Prostate gland (tissue), 2 donors: ENCODE results near the gene ZNF429. TPM values are rescaled to one million over a fixed set of nuclear protein-coding genes. Genes with fewer than 3 reads are reported as not detected.
"Not testable (repeated sequence)": the region's sequence is repeated elsewhere in the genome, so short reads cannot be mapped to it uniquely, and the experiment has no call there.

ENCODE experiments used
- DNase-seq: peaks from one replicate; pipeline ENCODE4 v3.0.0-alpha.2; 2019; ENCODE audit warnings: low spot score
- H3K27ac ChIP-seq, 2 donors: fragments of 200-600 bp; sonication (generic); 2 replicates each; pipeline ENCODE4 v1.5.1; 2017 to 2019
- H3K27me3 ChIP-seq: fragments of 200-600 bp; sonication (generic); replicated peaks from 2 replicates; pipeline ENCODE4 v1.5.1; 2019; ENCODE audit not compliant: insufficient read depth
- H3K36me3 ChIP-seq, 2 donors: fragments of 200-600 bp; sonication (generic); 1 replicate in 1 of 2; 2 replicates in 1 of 2; pipeline versions ENCODE4 v1.5.1 to v1.8.1; 2017 to 2019
- H3K4me1 ChIP-seq: fragments of 200-600 bp; sonication (generic); replicated peaks from 2 replicates; pipeline ENCODE4 v1.5.1; 2019
- H3K4me3 ChIP-seq, 2 donors: fragments of 200-600 bp; sonication (generic); 2 replicates each; pipeline ENCODE4 v1.5.1; 2017 to 2019
- H3K9me3 ChIP-seq: fragments of 200-600 bp; sonication (generic); 2 replicates; pipeline ENCODE4 v1.5.1; 2017
- POLR2A ChIP-seq: fragments of 450-650 bp; IDR thresholded peaks from one replicate; pipeline ENCODE4 v1.6.1; 2016; ENCODE audit warnings: antibody characterized with exemption, mild to moderate bottlenecking
- POLR2AphosphoS5 ChIP-seq: sonication (generic); formaldehyde crosslinking; IDR thresholded peaks from one replicate; pipeline ENCODE4 v1.6.1; 2017; ENCODE audit warnings: antibody characterized with exemption
- WGBS: methylation state at CpG from one replicate; pipeline ENCODE4 v1.1.5; 2018; 5-methylcytosine and 5-hydroxymethylcytosine counted together
- intact Hi-C: fragments of 100-400 bp; cut with DNase I; formaldehyde crosslinking; loops from one replicate; pipeline ENCODE4 v1.14.2; 2022
- total RNA-seq, 2 donors: library from RNA; depleted of rRNA; stranded (reverse); fragments of >200 nt; gene quantifications; one replicate each; pipeline ENCODE4 v1.1.0, GENCODE V29; 2016
- TF ChIP-seq, protein P1 (sequence below), 4 experiments: fragments of 200-600 bp in 2 of 4; fragments of 450-650 bp in 2 of 4; sonication (generic) in 2 of 4; IDR thresholded peaks; 1 replicate in 3 of 4; 2 replicates in 1 of 4; pipeline ENCODE4 v1.5.1; 2016 to 2019; ENCODE audit warnings: antibody characterized with exemption in 4 of 4, mild to moderate bottlenecking in 2 of 4, moderate library complexity in 2 of 4

The ZNF429 gene
- total RNA-seq, 2 donors from 2014 or later: 22.7 TPM

DNA sequence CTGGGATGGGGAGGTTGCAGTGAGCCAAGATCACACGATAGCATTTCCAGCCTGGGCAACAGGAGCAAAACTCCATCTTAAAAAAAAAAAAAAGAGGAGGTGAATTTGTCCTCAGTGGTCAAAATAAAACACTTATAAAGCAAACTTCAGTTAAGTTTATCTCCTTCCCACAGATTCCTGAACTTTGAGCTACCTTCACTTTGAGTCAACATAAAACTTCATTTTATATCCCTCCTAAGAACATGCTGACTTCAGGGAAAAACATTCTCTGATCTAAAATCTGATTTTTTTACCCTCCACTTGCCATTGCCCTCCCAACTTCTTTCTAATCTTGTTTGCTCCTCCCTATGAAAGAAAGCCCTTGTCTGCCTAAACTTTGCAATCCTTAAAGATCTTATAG lies 59.0 kb downstream of the ZNF429 start:
- no peaks in the 10 kb centered on the region for H3K27me3 ChIP-seq
- H3K4me3 ChIP-seq: no peak overlapping the region
- intact Hi-C loops: no loop called here
- H3K27ac ChIP-seq: no peak overlapping the region
- H3K4me1 ChIP-seq: no peaks in the 10 kb centered on the region
- no peaks in the 10 kb centered on the region for H3K36me3 ChIP-seq
- DNase-seq: no peak
- TF ChIP-seq POLR2A: no peak
- no peak for TF ChIP-seq POLR2AphosphoS5
- TF ChIP-seq, protein P1, sequence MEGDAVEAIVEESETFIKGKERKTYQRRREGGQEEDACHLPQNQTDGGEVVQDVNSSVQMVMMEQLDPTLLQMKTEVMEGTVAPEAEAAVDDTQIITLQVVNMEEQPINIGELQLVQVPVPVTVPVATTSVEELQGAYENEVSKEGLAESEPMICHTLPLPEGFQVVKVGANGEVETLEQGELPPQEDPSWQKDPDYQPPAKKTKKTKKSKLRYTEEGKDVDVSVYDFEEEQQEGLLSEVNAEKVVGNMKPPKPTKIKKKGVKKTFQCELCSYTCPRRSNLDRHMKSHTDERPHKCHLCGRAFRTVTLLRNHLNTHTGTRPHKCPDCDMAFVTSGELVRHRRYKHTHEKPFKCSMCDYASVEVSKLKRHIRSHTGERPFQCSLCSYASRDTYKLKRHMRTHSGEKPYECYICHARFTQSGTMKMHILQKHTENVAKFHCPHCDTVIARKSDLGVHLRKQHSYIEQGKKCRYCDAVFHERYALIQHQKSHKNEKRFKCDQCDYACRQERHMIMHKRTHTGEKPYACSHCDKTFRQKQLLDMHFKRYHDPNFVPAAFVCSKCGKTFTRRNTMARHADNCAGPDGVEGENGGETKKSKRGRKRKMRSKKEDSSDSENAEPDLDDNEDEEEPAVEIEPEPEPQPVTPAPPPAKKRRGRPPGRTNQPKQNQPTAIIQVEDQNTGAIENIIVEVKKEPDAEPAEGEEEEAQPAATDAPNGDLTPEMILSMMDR (IDR thresholded peaks at IDR 0.05): no peak
- WGBS: 52% methylated on average over 1 of the region's 1 CpG
- no peaks in the 10 kb centered on the region for H3K9me3 ChIP-seq

DNA sequence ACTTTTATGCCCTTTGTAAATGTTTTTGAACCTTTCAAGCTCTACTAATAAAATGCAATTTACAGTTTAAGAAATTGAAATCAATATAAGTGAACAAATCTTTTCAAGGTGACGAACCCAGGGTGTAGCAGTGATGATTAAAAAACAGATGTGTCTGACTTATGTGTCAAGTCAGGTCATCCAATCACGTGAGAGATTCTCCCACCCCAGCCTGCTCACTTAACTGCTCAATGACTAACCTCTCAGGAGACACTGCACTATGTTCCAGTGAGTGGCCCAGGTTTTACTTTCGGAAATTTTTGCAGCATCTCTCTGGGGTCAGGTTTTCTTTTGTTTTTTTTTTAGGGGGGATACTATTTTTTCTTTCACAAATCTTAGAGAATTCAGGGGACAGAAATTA lies 60.7 kb downstream of the ZNF429 start:
- no peaks in the 10 kb centered on the region for H3K27me3 ChIP-seq
- no peaks in the 10 kb centered on the region for H3K4me1 ChIP-seq
- DNase-seq: no peak
- no peaks in the 10 kb centered on the region for H3K36me3 ChIP-seq
- intact Hi-C loops: no loop called here
- no peak overlapping the region for H3K4me3 ChIP-seq
- 75% methylated on average over 3 of the region's 3 CpGs for WGBS
- H3K9me3 ChIP-seq: no peaks in the 10 kb centered on the region
- no peak for TF ChIP-seq POLR2AphosphoS5
- TF ChIP-seq, protein P1 (IDR thresholded peaks at IDR 0.05): no peak
- TF ChIP-seq POLR2A: no peak
- H3K27ac ChIP-seq: no peak overlapping the region

DNA sequence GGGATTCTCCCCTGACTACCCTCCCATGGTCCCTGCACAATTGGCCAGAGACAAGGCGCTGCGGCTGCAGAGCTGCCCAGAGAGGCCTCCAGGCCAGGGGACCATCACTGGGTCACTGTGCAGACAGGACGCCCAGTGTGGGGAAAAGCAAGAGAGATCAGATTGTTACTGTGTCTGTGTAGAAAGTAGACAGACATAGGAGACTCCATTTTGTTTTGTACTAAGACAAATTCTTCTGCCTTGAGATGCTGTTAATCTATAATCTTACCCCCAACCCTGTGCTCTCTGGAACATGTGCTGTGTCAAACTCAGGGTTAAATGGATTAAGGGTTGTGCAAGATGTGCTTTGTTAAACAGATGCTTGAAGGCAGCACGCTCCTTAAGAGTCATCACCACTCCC lies 62.4 kb downstream of the ZNF429 start:
- H3K27me3 ChIP-seq, intact Hi-C loops, H3K27ac ChIP-seq, H3K9me3 ChIP-seq, DNase-seq, H3K4me1 ChIP-seq, H3K36me3 ChIP-seq: not testable (repeated sequence)
- 68% methylated on average over 4 of the region's 4 CpGs for WGBS
- peak overlapping the region in 1 of 2 donors; percentile 17 for H3K4me3 ChIP-seq

DNA sequence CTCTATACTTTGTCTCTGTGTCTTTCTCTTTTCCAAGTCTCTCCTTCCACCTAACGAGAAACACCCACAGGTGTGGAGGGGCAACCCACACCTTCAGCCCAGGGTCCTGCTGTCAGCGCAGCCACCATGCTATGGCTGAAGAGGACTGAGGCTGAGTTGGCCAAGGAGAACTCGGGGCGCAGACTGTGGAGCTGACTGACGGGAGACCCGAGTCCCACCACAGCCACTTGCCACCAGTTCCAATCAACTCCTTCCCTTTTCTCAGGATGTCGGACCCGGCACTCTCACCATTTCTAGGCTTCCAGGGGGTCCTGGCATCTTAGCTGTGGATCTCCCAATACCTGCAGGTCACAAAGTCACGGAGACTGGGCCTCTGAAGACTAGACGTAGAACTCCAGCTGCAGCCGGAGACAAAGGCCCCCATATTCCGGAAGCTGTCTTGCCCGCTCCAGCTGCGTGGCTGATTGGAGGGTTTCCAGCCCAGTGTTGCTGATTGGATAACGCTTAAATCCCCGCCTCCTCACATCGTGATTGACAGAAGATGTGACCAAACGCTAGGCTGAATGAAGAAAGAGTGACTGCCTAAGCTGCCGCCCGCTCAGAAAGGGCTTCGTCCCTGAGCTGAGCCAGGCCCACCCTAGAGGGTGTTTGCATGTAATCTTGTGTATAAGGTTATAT lies 63.6 kb downstream of the ZNF429 start:
- Histone ChIP-seq H3K4me3 (peak overlapping the region; percentile 18 to 37), H3K36me3 (no peaks in the 10 kb centered on the region), H3K9me3 (no peaks in the 10 kb centered on the region), H3K4me1 (no peaks in the 10 kb centered on the region), H3K27ac (peak overlapping the region in 1 of 2 donors; percentile 60), H3K27me3 (no peaks in the 10 kb centered on the region)
- intact Hi-C loops: no loop called here
- TF ChIP-seq POLR2A: no peak
- peak; percentile 29 for TF ChIP-seq POLR2AphosphoS5
- TF ChIP-seq, protein P1 (IDR thresholded peaks at IDR 0.05): no peak
- peak; percentile 74 for DNase-seq
- 65% methylated on average over 21 of the region's 21 CpGs for WGBS

DNA sequence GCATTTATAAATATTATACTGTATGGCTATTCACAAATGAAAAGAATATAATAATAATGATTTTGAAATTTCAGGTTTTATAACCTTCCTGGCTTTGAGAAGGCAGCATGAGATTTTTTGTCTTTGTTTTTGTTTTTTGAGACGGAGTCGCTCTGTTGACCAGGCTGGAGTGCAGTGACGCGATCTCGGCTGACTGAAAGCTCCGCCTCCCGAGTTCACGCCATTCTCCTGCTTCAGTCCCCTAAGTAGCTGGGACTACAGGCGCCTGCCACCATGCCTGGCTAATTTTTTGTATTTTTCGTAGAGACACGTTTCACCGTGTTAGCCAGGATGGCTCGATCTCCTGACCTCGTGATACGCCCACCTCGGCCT lies 64.1 kb downstream of the ZNF429 start:
- no peaks in the 10 kb centered on the region for H3K27me3 ChIP-seq
- 85% methylated on average over 16 of the region's 16 CpGs for WGBS
- H3K4me3 ChIP-seq: peak overlapping the region in 1 of 2 donors; percentile 12
- peak overlapping the region in 1 of 2 donors; percentile 60 for H3K27ac ChIP-seq
- no peaks in the 10 kb centered on the region for H3K4me1 ChIP-seq
- no peaks in the 10 kb centered on the region for H3K9me3 ChIP-seq
- no peak for TF ChIP-seq POLR2A
- TF ChIP-seq POLR2AphosphoS5: no peak
- TF ChIP-seq, protein P1 (IDR thresholded peaks at IDR 0.05): no peak
- no peak for DNase-seq
- intact Hi-C loops: no loop called here
- H3K36me3 ChIP-seq: no peaks in the 10 kb centered on the region
